Activated CD4-positive, alpha-beta T cell treated with anti-CD3 and anti-CD28 coated beads for 36 hours (primary cell): ENCODE measurements around the gene EPGN. TPM values are rescaled to one million over a fixed set of nuclear protein-coding genes. Genes with fewer than 3 reads are reported as not detected.
A peak's percentile ranks its signal among the peaks of the same experiment; 100 is the strongest.
"Not testable (repeated sequence)": the region's sequence is repeated elsewhere in the genome, so short reads cannot be mapped to it uniquely, and the experiment has no call there.

Source experiments
- ATAC-seq: fragments of 200-7000 bp; cut with Tn5 transposase; one replicate; pipeline ENCODE4 v1.10.0; 2021; ENCODE audit warnings: mild to moderate bottlenecking, moderate library complexity
- CTCF ChIA-PET: fragments of 350-600 bp; sonication (Branson Sonifier 250); formaldehyde crosslinking; loops from one replicate; lab custom pipeline; 2021; ENCODE audit warnings: antibody characterized with exemption; lab: Charles Lee
- POLR2A ChIA-PET: fragments of 350-600 bp; sonication (Branson Sonifier 250); formaldehyde crosslinking; loops from one replicate; lab custom pipeline; 2021; ENCODE audit warnings: antibody characterized with exemption, inconsistent platforms; lab: Charles Lee
- DNase-seq: peaks from one replicate; pipeline ENCODE4 v3.0.0-alpha.2; 2020
- H3K27ac Mint-ChIP-seq: one replicate; pipeline ENCODE4 v1.8.0; 2021; ENCODE audit warnings: mixed read lengths
- H3K27me3 Mint-ChIP-seq: one replicate; pipeline ENCODE4 v1.8.0; 2021; ENCODE audit warnings: mixed read lengths
- H3K36me3 Mint-ChIP-seq: one replicate; pipeline ENCODE4 v1.8.0; 2021; ENCODE audit warnings: low read depth, mixed read lengths
- H3K4me1 Mint-ChIP-seq: one replicate; pipeline ENCODE4 v1.8.0; 2021; ENCODE audit warnings: mixed read lengths
- H3K4me3 Mint-ChIP-seq: one replicate; pipeline ENCODE4 v1.8.0; 2021; ENCODE audit warnings: mild to moderate bottlenecking, moderate library complexity, mixed read lengths
- H3K9me3 Mint-ChIP-seq: one replicate; pipeline ENCODE4 v1.8.0; 2021; ENCODE audit warnings: low read depth, mixed read lengths
- intact Hi-C, 2 experiments: fragments of 100-400 bp; cut with DNase I in 1 of 2; cut with micrococcal nuclease in 1 of 2; formaldehyde crosslinking; loops; one replicate each; pipeline versions ENCODE4 v1.14.2 to v1.15.1; 2022 to 2024; cut with DNase I, micrococcal nuclease
- total RNA-seq, 2 experiments: library from RNA; stranded (reverse); gene quantifications; one replicate each; pipeline ENCODE4 v1.2.3, GENCODE V29; 2021

EPGN gene
- total RNA-seq, 2 experiments from 2014 or later: 0.14 TPM; not detected in 1

DNA sequence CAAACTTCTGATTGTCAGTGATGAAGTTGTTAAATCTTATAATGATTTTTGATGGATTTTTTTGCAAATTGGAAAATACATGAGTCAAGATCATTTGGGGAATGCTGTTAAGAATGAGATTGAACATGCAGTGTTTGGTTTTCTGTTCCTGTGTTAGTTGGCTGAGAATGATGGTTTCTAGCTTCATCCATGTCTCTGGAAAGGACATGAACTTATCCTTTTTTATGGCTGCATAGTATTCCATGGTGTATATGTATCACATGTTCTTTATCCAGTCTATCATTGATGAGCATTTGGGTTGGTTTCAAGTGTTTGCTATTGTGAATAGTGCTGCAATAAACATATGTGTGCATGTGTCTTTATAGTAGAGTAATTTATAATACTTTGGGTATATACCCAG lies 32.2 kb downstream of the EPGN start:
- ATAC-seq, H3K27me3 Mint-ChIP-seq, H3K36me3 Mint-ChIP-seq, H3K27ac Mint-ChIP-seq, POLR2A ChIA-PET, H3K4me1 Mint-ChIP-seq, CTCF ChIA-PET, intact Hi-C loops, DNase-seq, H3K4me3 Mint-ChIP-seq: not testable (repeated sequence)
- peaks cover 22% of the 10 kb centered on the region for H3K9me3 Mint-ChIP-seq

GRCh38 chr4:74344031-74344430 lies 35.8 kb downstream of the EPGN start:
- no peak for ATAC-seq
- Mint-ChIP-seq H3K9me3 (peaks cover 22% of the 10 kb centered on the region), H3K4me1 (no peaks in the 10 kb centered on the region), H3K27me3 (peaks cover 12% of the 10 kb centered on the region), H3K36me3 (no peaks in the 10 kb centered on the region), H3K27ac (no peak overlapping the region), H3K4me3 (no peak overlapping the region)
- POLR2A ChIA-PET: no interaction called here
- CTCF ChIA-PET: no interaction called here
- DNase-seq: no peak
- intact Hi-C loops: no loop called here

DNA sequence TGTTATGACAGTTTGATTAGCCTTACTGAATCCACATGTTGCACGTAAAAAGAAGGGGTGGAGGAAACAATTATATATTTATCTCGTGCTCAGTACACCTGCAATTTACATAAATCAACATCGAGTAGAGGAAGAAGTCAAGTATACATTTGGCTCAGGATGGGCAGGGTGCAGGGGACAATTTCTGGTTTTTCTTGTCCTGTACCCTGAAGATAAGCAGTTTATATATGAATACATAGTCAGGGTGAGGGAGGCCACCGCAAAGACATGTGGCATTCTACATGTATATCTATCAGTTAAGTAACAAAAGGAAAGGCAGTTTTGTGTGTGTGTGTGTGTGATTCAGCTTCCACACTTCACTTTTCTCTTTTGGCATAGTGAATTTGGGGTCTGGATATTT lies 45.6 kb downstream of the EPGN start:
- ChIA-PET POLR2A (no interaction called here), CTCF (no interaction called here)
- Mint-ChIP-seq H3K36me3 (no peaks in the 10 kb centered on the region), H3K4me3 (no peak overlapping the region), H3K27ac (no peak overlapping the region), H3K9me3 (no peaks in the 10 kb centered on the region), H3K4me1 (no peaks in the 10 kb centered on the region), H3K27me3 (peaks cover 5% of the 10 kb centered on the region)
- intact Hi-C loops: no loop called here
- ATAC-seq: no peak
- no peak for DNase-seq

GRCh38 chr4:74357965-74358364 lies 49.7 kb downstream of the EPGN start:
- Mint-ChIP-seq H3K27me3 (peaks cover 9% of the 10 kb centered on the region), H3K4me3 (no peak overlapping the region), H3K36me3 (no peaks in the 10 kb centered on the region), H3K9me3 (no peaks in the 10 kb centered on the region), H3K27ac (no peak overlapping the region), H3K4me1 (no peaks in the 10 kb centered on the region)
- ChIA-PET CTCF (interaction anchor here (1.0 kb wide), 2 partner anchors 12 to 265 kb away, joined by 3 to 5 read pairs; no protein-coding TSS in a partner anchor), POLR2A (no interaction called here)
- ATAC-seq (no peak), DNase-seq (no peak)
- intact Hi-C loops: no loop called here

- no peaks in the 10 kb centered on the region for H3K9me3 Mint-ChIP-seq
- H3K27ac Mint-ChIP-seq: no peak overlapping the region
- H3K4me3 Mint-ChIP-seq: no peak overlapping the region
- H3K27me3 Mint-ChIP-seq: peaks cover 29% of the 10 kb centered on the region
- H3K36me3 Mint-ChIP-seq: no peaks in the 10 kb centered on the region
- no peak for ATAC-seq
- intact Hi-C loops: no loop called here
- POLR2A ChIA-PET: no interaction called here
- peaks cover 10% of the 10 kb centered on the region for H3K4me1 Mint-ChIP-seq
- DNase-seq: no peak
- CTCF ChIA-PET: no interaction called here
Observed at GRCh38 chr4:74361671-74362070, 53.4 kb downstream of the EPGN start.

GRCh38 chr4:74362347-74362746 lies 54.1 kb downstream of the EPGN start:
- DNase-seq (no peak), ATAC-seq (no peak)
- H3K9me3 Mint-ChIP-seq: no peaks in the 10 kb centered on the region
- no peak overlapping the region for H3K4me3 Mint-ChIP-seq
- ChIA-PET CTCF (no interaction called here), POLR2A (no interaction called here)
- no peaks in the 10 kb centered on the region for H3K36me3 Mint-ChIP-seq
- H3K4me1 Mint-ChIP-seq: peaks cover 10% of the 10 kb centered on the region
- no peak overlapping the region for H3K27ac Mint-ChIP-seq
- intact Hi-C loops: no loop called here
- peaks cover 32% of the 10 kb centered on the region for H3K27me3 Mint-ChIP-seq

- H3K4me1 Mint-ChIP-seq: peaks cover 10% of the 10 kb centered on the region
- H3K27me3 Mint-ChIP-seq: peaks cover 32% of the 10 kb centered on the region
- DNase-seq: no peak
- intact Hi-C loops: no loop called here
- ChIA-PET CTCF (no interaction called here), POLR2A (interaction anchor here (0.6 kb wide), 2 partner anchors 25 to 1843 kb away, joined by 3 to 4 read pairs; no protein-coding TSS in a partner anchor)
- no peaks in the 10 kb centered on the region for H3K36me3 Mint-ChIP-seq
- no peaks in the 10 kb centered on the region for H3K9me3 Mint-ChIP-seq
- H3K4me3 Mint-ChIP-seq: no peak overlapping the region
- H3K27ac Mint-ChIP-seq: no peak overlapping the region
- ATAC-seq: no peak
Observed at GRCh38 chr4:74364256-74364651, 56.0 kb downstream of the EPGN start.

DNA sequence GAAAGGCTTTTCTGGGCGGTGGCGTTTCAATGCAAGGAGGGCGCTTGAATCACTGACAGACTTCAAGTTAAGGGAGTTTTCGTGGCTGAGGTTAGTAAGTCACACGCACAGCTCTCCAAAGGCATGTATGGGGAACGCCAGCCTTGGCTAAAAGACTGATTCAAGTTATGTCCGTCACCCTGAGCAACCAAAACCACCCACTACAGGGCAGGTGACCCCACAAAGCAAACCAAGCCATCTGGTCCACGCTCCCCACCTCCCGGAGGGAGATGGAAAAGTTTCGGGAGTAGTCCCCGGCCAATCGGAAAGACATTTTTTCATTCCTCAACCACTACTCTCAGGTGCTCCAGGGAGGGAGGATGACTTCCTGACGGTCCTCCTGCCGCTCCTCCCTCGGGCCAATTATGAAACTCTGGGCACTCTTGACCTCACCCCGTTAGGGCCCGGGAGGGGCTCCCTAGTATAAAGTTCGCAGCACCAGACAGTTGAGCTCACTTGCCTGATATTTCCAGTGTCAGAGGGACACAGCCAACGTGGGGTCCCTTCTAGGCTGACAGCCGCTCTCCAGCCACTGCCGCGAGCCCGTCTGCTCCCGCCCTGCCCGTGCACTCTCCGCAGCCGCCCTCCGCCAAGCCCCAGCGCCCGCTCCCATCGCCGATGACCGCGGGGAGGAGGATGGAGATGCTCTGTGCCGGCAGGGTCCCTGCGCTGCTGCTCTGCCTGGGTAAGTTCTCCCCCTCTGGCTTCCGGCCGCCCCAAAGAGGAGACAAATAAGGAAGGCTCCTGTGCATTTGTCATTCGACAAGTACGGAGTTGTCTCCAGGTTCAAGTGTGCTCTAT lies 56.6 kb downstream of the EPGN start, which contains the start of gene EREG:
TSS of gene EREG (plus strand) at position 494 of the 840 bp plus-strand sequence. CDS start at position 658, 164 bp downstream.
- POLR2A ChIA-PET: interaction anchor here (0.6 kb wide), 1 partner anchor 25 kb away, joined by 4 read pairs; no protein-coding TSS in a partner anchor
- no peak within 1 kb of the TSS for H3K27ac Mint-ChIP-seq
- peak; percentile 68 for ATAC-seq
- H3K27me3 Mint-ChIP-seq: peaks cover 32% of the 10 kb centered on the region
- CTCF ChIA-PET: interaction anchor here (0.6 kb wide), 1 partner anchor 81 kb away, joined by 3 read pairs; no protein-coding TSS in a partner anchor
- H3K4me3 Mint-ChIP-seq: peak within 1 kb of the TSS; percentile 44
- no peaks in the 10 kb centered on the region for H3K9me3 Mint-ChIP-seq
- H3K36me3 Mint-ChIP-seq: no peaks in the 10 kb centered on the region
- peak; percentile 44 for DNase-seq
- H3K4me1 Mint-ChIP-seq: peaks cover 10% of the 10 kb centered on the region
- intact Hi-C loops: no loop called here

DNA sequence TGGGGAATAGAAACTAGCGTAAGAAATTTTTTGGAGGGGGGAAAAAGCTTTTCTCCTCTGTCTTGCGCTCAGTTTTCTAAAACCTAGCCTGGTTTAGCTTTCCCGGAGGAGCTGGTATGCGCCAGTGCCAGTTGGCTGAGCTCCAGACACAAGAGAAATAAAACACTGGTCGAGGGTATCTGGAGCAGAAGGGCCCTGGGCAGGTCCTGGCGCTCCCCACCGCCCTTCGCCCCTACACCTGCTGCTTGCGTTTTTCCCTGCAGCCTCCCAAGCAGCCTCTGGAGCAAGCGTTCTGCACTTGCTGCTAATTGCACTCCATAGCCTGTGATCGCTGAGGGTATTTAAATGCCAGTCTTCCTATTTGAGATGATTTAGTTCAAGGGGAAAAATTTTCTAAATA lies 57.5 kb downstream of the EPGN start:
- Mint-ChIP-seq H3K9me3 (no peaks in the 10 kb centered on the region), H3K27ac (no peak overlapping the region), H3K36me3 (no peaks in the 10 kb centered on the region), H3K27me3 (peaks cover 32% of the 10 kb centered on the region), H3K4me3 (no peak overlapping the region), H3K4me1 (peaks cover 10% of the 10 kb centered on the region)
- ATAC-seq: no peak
- no peak for DNase-seq
- intact Hi-C loops: no loop called here
- CTCF ChIA-PET: no interaction called here
- POLR2A ChIA-PET: interaction anchor here (0.7 kb wide), 1 partner anchor 168 kb away, joined by 6 read pairs; no protein-coding TSS in a partner anchor

Other genes starting within 250 kb of the EPGN start
- gene CXCL2, start 209.3 kb upstream of the EPGN start, total RNA-seq: not detected
- 1 to 10 TPM; 6.4 to 6.9 TPM for gene MTHFD2L, start 150.4 kb upstream of the EPGN start, total RNA-seq
- not detected for gene EREG, start 56.7 kb downstream of the EPGN start, total RNA-seq
- gene AREG, start 136.7 kb downstream of the EPGN start, total RNA-seq: under 1 TPM; 0.57 to 0.91 TPM